Testis (tissue), 2 donors: Measurements from ENCODE around the gene CHN2.

Experiments used
- POLR2A ChIP-seq: fragments of 450-650 bp; IDR thresholded peaks from one replicate; pipeline ENCODE4 v1.6.1; 2017; ENCODE audit warnings: antibody characterized with exemption, mild to moderate bottlenecking, moderate library complexity
- TF ChIP-seq, protein P1 (sequence below), 3 experiments: fragments of 450-650 bp in 2 of 3; fragments of 200-600 bp in 1 of 3; sonication (generic) in 1 of 3; IDR thresholded peaks; one replicate each; pipeline ENCODE4 v1.5.1; 2016 to 2019; ENCODE audit warnings: antibody characterized with exemption in 3 of 3, mild to moderate bottlenecking in 2 of 3, moderate library complexity in 1 of 3

- TF ChIP-seq, protein P1, sequence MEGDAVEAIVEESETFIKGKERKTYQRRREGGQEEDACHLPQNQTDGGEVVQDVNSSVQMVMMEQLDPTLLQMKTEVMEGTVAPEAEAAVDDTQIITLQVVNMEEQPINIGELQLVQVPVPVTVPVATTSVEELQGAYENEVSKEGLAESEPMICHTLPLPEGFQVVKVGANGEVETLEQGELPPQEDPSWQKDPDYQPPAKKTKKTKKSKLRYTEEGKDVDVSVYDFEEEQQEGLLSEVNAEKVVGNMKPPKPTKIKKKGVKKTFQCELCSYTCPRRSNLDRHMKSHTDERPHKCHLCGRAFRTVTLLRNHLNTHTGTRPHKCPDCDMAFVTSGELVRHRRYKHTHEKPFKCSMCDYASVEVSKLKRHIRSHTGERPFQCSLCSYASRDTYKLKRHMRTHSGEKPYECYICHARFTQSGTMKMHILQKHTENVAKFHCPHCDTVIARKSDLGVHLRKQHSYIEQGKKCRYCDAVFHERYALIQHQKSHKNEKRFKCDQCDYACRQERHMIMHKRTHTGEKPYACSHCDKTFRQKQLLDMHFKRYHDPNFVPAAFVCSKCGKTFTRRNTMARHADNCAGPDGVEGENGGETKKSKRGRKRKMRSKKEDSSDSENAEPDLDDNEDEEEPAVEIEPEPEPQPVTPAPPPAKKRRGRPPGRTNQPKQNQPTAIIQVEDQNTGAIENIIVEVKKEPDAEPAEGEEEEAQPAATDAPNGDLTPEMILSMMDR (IDR thresholded peaks at IDR 0.05): no peak
- no peak for TF ChIP-seq POLR2A
Observed at GRCh38 chr7:29431686-29432085, 237.1 kb downstream of the CHN2 start.
